NCI-H748 (cell line): ENCODE measurements around the gene ADAT3.

Experiments
- DNase-seq: peaks from one replicate; lab custom pipeline; 2025; ENCODE audit not compliant: unreplicated experiment; lab: John Stamatoyannopoulos, UW

ADAT3 gene

GRCh38 chr19:1956122-1956494 is 50.9 kb downstream of the ADAT3 start:
- DNase-seq: no peak

GRCh38 chr19:1956868-1957492 is 51.8 kb downstream of the ADAT3 start:
- DNase-seq: no peak

DNA sequence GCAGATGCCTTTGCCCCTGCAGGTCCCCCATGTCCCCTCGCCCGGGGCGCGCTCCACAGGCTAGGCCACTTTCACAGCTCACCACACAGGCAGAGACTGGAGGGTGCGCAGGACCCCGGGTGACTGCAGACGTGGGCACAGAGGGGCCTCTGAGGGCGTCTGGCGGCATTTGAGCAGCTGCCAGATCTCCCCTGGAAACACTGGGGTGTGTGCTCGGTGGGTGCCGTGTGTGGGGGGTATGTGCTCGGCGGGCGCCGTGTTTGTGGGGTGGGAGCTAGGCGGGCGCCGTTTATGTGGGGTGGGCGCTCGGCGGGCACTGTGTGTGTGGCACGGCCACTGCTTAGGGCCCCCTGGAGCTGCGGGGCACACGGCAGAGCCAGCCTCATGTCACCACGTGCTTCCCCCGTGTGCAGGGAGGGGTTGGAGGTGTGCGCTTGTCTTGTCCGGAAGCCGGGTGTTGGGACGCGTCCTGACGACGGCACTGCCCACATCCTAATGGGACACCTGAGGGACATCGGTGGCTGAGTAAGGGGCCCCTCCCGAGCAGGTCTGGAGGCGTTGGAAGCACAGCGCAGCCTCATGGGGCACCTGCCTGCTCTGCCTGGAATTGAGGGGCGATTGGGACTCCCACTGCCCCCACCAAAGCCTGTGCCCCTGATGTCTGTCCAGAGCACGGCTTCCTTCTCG is 52.5 kb downstream of the ADAT3 start:
- DNase-seq: no peak

DNA sequence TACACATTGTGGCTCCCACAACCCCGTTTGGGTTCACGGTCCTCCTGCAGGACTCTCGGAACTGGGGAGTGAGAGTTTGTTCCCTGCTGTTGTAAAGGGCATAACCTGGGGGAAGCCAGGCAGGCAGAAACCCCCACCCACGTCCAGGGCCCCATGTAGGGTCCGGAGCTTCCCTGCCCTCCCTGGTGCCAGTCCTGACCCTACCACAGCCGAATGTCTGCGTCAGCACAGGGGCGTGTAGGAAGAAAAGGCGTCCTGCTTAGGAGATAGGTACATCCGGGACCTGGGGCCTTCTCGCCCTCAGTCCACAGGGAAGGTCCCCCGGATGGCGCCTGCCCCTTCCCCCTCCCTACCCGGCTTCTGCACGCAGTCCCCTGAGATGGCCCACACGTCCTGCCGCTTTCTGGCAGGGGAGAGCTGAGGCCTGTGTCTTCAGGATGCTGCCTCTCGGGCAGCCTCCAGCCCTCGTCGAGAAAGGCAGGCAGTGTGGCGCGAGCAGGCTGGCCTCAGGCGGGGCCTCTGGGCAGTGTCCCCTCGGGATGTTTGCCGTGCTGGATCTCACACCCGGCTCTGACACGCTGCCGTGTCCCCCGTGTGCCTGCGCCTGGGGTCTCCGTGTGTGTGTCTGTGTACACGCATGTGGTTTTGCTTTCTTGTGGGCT is 54.9 kb downstream of the ADAT3 start:
- no peak for DNase-seq

DNA sequence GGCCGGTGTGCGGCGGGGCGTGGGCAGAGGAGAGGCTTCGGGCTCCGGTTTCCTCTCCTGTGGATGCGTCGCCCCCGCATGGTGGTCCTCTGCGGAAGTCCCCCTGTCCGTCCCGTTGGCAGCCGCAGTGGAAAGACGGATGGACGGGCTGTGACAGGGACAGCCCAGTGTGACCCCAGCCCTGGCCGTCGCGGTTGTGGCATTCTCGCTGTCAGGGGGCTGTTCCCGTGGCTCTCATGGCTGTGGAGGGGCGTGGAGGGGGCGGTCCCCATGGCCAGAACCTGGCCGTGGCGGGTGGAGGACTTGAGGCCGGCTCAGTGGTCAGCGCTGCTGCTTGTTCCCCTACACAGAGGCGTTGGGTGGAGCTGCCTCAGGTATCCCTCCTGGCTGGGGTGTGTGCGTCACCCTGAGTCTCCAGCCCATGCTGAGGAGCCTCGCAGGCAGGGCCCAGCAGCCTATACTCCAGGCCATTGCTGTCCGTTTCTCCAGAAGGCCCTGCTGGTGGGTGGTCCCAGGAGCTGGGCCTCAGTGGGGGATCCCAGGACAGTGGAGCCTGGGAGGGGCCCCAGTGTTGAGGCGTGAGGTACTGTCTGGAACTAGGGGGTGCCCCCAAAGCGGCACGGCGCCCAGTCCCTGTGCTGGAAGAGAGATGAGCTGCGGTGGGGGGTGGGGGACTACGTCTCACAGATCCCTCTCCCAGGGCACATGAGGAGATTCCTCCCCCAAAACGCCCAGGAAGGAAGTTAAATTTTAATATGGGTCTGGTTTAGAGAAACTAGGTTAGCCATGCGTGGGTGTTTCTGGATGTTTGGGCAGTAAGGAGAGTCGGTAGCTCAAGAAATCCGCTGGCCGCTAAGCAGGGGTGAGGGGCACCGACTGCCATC is 56.0 kb downstream of the ADAT3 start:
- DNase-seq: no peak

GRCh38 chr19:1962674-1963073 is 57.5 kb downstream of the ADAT3 start:
- DNase-seq: no peak
